Rectal smooth muscle tissue (tissue), 1 donor: ENCODE measurements around the gene SNRPA1.
"Not testable (repeated sequence)": the region's sequence is repeated elsewhere in the genome, so short reads cannot be mapped to it uniquely, and the experiment has no call there.

Experiments used
- H3K27ac ChIP-seq: one replicate; pipeline ENCODE4 v1.7.0; 2013; ENCODE audit warnings: low read depth, low read length, inconsistent platforms
- H3K27me3 ChIP-seq: one replicate; pipeline ENCODE4 v1.7.0; 2013; ENCODE audit warnings: low read length; ENCODE audit not compliant: control insufficient read depth, insufficient read depth
- H3K36me3 ChIP-seq: one replicate; pipeline ENCODE4 v1.7.0; 2013; ENCODE audit warnings: low read length; ENCODE audit not compliant: control insufficient read depth, insufficient read depth
- H3K4me1 ChIP-seq: one replicate; pipeline ENCODE4 v1.7.0; 2013; ENCODE audit warnings: low read length; ENCODE audit not compliant: control insufficient read depth, insufficient read depth
- H3K4me3 ChIP-seq: one replicate; pipeline ENCODE4 v1.7.0; 2013; ENCODE audit warnings: low read length
- H3K9ac ChIP-seq: one replicate; pipeline ENCODE4 v1.7.0; 2013; ENCODE audit warnings: low read length

SNRPA1 gene

GRCh38 chr15:101305820-101306255 is 10.8 kb upstream of the SNRPA1 start:
- no peak overlapping the region for H3K27ac ChIP-seq
- H3K4me3 ChIP-seq: no peak overlapping the region
- no peaks in the 10 kb centered on the region for H3K27me3 ChIP-seq
- H3K36me3 ChIP-seq: no peaks in the 10 kb centered on the region
- no peak overlapping the region for H3K9ac ChIP-seq
- H3K4me1 ChIP-seq: no peaks in the 10 kb centered on the region

DNA sequence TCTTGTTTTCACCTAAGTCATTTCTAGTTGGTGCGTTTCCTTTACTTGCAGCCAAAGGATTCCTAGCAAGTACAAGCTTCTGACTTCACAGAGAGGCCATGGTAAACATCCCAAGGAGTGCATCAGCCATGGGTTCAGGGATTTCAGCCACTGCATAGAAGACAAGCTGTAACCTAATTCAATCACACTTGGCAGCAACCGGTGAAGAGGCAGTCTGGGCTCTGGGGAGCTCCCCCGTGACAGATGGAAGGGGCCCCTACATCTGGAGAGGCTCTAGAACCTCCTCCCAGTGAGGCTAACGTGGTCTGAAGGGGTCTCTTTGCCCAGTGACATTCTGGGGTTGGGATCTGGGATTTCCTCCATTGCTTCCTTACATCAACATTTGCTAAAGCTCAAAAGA is 8.4 kb upstream of the SNRPA1 start:
- Histone ChIP-seq H3K27ac (no peak overlapping the region), H3K36me3 (no peaks in the 10 kb centered on the region), H3K4me1 (no peaks in the 10 kb centered on the region)

DNA sequence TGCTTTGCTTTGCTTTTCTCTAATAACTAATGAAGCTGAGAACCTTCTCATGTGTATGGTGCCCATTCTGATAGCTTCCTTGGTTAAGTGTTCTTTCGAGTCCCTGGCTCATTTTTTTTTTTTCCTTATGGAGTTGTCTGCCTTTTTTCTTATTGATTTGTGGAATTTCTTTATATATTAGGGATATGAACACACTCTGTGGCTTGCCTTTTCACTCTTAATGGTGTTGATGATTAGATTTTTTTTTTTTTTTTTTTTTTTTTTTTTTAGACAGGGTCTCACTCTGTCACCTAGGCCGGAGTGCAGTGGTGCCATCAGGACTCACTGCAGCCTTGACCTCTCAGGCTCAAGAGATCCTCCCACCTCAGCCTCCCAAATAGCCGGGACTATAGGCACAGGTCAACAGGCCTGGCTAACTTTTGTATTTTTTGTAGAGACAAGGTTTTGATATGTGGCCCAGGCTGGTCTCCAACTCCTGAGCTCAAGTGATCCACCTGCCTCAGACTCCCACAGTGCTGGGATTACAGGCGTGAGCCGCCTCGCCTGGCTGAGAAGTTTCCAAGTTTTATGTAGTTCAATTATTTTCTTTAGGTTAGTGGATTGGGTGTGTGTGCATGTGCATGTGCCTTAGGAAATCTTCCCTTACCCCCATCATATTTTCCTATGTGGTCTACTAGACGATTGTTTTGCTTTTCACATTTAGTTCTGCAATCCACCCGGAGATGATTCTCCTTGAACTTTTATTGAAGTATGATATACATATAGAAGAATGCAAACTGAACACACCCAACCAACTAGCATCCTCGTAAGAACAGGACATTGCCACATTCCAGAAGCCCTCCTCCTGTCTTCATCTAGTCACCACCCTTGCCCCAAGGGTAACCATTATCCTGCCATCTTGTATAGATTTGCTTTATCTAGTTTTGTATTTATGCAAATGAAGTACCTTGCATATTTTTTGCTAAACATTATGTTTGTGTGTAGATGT is 1.7 kb upstream of the SNRPA1 start:
- Histone ChIP-seq H3K4me3 (no peak overlapping the region), H3K36me3 (no peaks in the 10 kb centered on the region), H3K4me1 (peaks cover 12% of the 10 kb centered on the region), H3K27me3 (no peaks in the 10 kb centered on the region), H3K9ac (no peak overlapping the region), H3K27ac (no peak overlapping the region)

More for the DNA sequence above, 8.4 kb upstream of the SNRPA1 start:
- Histone ChIP-seq H3K9ac (no peak overlapping the region), H3K27me3 (no peaks in the 10 kb centered on the region), H3K4me3 (no peak overlapping the region)

GRCh38 chr15:101295607-101296161 is 636 bp upstream of the SNRPA1 start:
- H3K36me3 ChIP-seq: no peaks in the 10 kb centered on the region
- H3K27ac ChIP-seq: peak overlapping the region; percentile 91
- peak overlapping the region; percentile 57 for H3K9ac ChIP-seq
- H3K4me3 ChIP-seq: peak overlapping the region; percentile 95
- H3K4me1 ChIP-seq: peaks cover 12% of the 10 kb centered on the region
- no peaks in the 10 kb centered on the region for H3K27me3 ChIP-seq

GRCh38 chr15:101293122-101293521 is 1.9 kb downstream of the SNRPA1 start:
- peak overlapping the region; percentile 95 for H3K4me3 ChIP-seq
- H3K27ac ChIP-seq: no peak overlapping the region
- H3K27me3 ChIP-seq: no peaks in the 10 kb centered on the region
- no peaks in the 10 kb centered on the region for H3K36me3 ChIP-seq
- H3K4me1 ChIP-seq: peaks cover 12% of the 10 kb centered on the region
- H3K9ac ChIP-seq: no peak overlapping the region

GRCh38 chr15:101288905-101289513 is 6.0 kb downstream of the SNRPA1 start:
- H3K4me1 ChIP-seq: peaks cover 10% of the 10 kb centered on the region
- no peak overlapping the region for H3K27ac ChIP-seq
- H3K36me3 ChIP-seq: peaks cover 4% of the 10 kb centered on the region
- H3K4me3 ChIP-seq: no peak overlapping the region
- H3K27me3 ChIP-seq: no peaks in the 10 kb centered on the region
- no peak overlapping the region for H3K9ac ChIP-seq

DNA sequence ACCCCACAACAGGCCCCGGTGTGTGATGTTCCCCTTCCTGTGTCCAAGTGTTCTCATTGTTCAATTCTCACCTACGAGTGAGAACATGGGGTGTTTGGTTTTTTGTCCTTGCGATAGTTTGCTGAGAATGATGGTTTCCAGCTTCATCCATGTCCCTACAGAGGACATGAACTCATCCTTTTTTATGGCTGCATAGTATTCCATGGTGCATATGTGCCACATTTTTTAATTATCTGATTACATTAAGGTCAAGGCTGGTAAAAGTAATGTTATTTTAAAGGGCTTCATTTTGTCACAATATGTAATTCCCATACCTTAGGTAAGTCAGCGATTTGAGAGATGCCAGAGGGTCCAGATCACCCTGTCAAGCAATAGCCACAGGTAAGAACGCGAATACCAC is 7.7 kb downstream of the SNRPA1 start:
- H3K27ac ChIP-seq, H3K27me3 ChIP-seq, H3K4me1 ChIP-seq, H3K9ac ChIP-seq, H3K4me3 ChIP-seq: not testable (repeated sequence)
- H3K36me3 ChIP-seq: peaks cover 12% of the 10 kb centered on the region

- Histone ChIP-seq H3K27me3 (no peaks in the 10 kb centered on the region), H3K27ac (no peak overlapping the region), H3K36me3 (peaks cover 17% of the 10 kb centered on the region), H3K4me1 (no peaks in the 10 kb centered on the region), H3K9ac (no peak overlapping the region), H3K4me3 (no peak overlapping the region)
Measured at GRCh38 chr15:101286471-101287114, 8.5 kb downstream of the SNRPA1 start.

- Histone ChIP-seq H3K27me3 (no peaks in the 10 kb centered on the region), H3K4me3 (no peak overlapping the region), H3K36me3 (peaks cover 21% of the 10 kb centered on the region), H3K4me1 (no peaks in the 10 kb centered on the region), H3K27ac (no peak overlapping the region), H3K9ac (no peak overlapping the region)
Measured at GRCh38 chr15:101283931-101284330, 11.1 kb downstream of the SNRPA1 start.

- no peak overlapping the region for H3K4me3 ChIP-seq
- no peak overlapping the region for H3K27ac ChIP-seq
- H3K9ac ChIP-seq: no peak overlapping the region
- no peaks in the 10 kb centered on the region for H3K27me3 ChIP-seq
- peaks cover 18% of the 10 kb centered on the region for H3K36me3 ChIP-seq
- H3K4me1 ChIP-seq: no peaks in the 10 kb centered on the region
Measured at GRCh38 chr15:101280007-101280406, 15.0 kb downstream of the SNRPA1 start.

- Histone ChIP-seq H3K36me3 (peaks cover 29% of the 10 kb centered on the region), H3K4me1 (no peaks in the 10 kb centered on the region), H3K9ac (peak overlapping the region; percentile 49)
Measured at GRCh38 chr15:101277943-101278564, 17.0 kb downstream of the SNRPA1 start.

More at GRCh38 chr15:101277943-101278564, 17.0 kb downstream of the SNRPA1 start:
- Histone ChIP-seq H3K27me3 (no peaks in the 10 kb centered on the region), H3K27ac (peak overlapping the region; percentile 65), H3K4me3 (peak overlapping the region; percentile 72)
